GM23338 (cell line): ENCODE data around the gene LRBA. TPM values are rescaled to one million over a fixed set of nuclear protein-coding genes. Genes with fewer than 3 reads are reported as not detected.

ENCODE experiments used
- ATAC-seq: fragments of 200-7000 bp; cut with Tn5 transposase; 3 replicates; pipeline ENCODE4 v1.9.1; 2020
- DNase-seq: peaks from one replicate; pipeline ENCODE4 v3.0.0-alpha.2; 2015; ENCODE audit warnings: low spot score
- H2AFZ ChIP-seq: fragments of 200-600 bp; sonication (generic); 2 replicates; pipeline ENCODE4 v1.8.0; 2016; ENCODE audit warnings: antibody characterized with exemption, mild to moderate bottlenecking, moderate library complexity
- H3F3A ChIP-seq: fragments of 200-600 bp; sonication (generic); replicated peaks from 2 replicates; pipeline ENCODE4 v1.8.0; 2017; ENCODE audit warnings: antibody characterized with exemption, mixed run types, low read depth
- H3K27ac ChIP-seq: fragments of 200-600 bp; sonication (generic); 2 replicates; pipeline ENCODE4 v1.6.1; 2016; ENCODE audit warnings: low read depth
- H3K27me3 ChIP-seq: fragments of 200-600 bp; sonication (generic); 2 replicates; pipeline ENCODE4 v1.8.0; 2016; ENCODE audit warnings: mild to moderate bottlenecking, mixed run types, moderate library complexity; ENCODE audit not compliant: insufficient read depth
- H3K36me3 ChIP-seq: fragments of 200-600 bp; sonication (generic); 2 replicates; pipeline ENCODE4 v1.8.0; 2016; ENCODE audit warnings: mild to moderate bottlenecking; ENCODE audit not compliant: insufficient read depth
- H3K4me1 ChIP-seq: fragments of 200-600 bp; sonication (generic); 2 replicates; pipeline ENCODE4 v1.8.0; 2016; ENCODE audit warnings: mild to moderate bottlenecking, moderate library complexity; ENCODE audit not compliant: insufficient read depth
- H3K4me2 ChIP-seq: fragments of 200-600 bp; sonication (generic); 2 replicates; pipeline ENCODE4 v1.7.1; 2017; ENCODE audit warnings: mixed run types
- H3K4me3 ChIP-seq: fragments of 200-600 bp; sonication (generic); 2 replicates; pipeline ENCODE4 v1.6.1; 2016; ENCODE audit warnings: mixed run types
- H3K79me2 ChIP-seq: fragments of 200-600 bp; sonication (generic); replicated peaks from 2 replicates; pipeline ENCODE4 v1.8.0; 2017; ENCODE audit warnings: mild to moderate bottlenecking; ENCODE audit not compliant: insufficient read depth
- H3K9me2 ChIP-seq: fragments of 200-600 bp; sonication (generic); 2 replicates; pipeline ENCODE4 v1.8.0; 2017; ENCODE audit not compliant: insufficient read depth
- H4K20me1 ChIP-seq: fragments of 200-600 bp; sonication (generic); replicated peaks from 2 replicates; pipeline ENCODE4 v1.8.0; 2017; ENCODE audit warnings: mild to moderate bottlenecking; ENCODE audit not compliant: insufficient read depth
- H3K27ac Mint-ChIP-seq: 2 replicates; pipeline ENCODE4 v1.8.0; 2020; ENCODE audit warnings: inconsistent platforms, mild to moderate bottlenecking, moderate library complexity, mixed read lengths
- H3K27me3 Mint-ChIP-seq: 3 replicates; pipeline ENCODE4 v1.8.0; 2022; ENCODE audit warnings: low read depth, mild to moderate bottlenecking, moderate library complexity, mixed read lengths, inconsistent platforms; ENCODE audit not compliant: insufficient read depth, poor library complexity
- H3K36me3 Mint-ChIP-seq: 3 replicates; pipeline ENCODE4 v1.8.0; 2021; ENCODE audit warnings: low read depth, mild to moderate bottlenecking, inconsistent platforms, moderate library complexity, mixed read lengths
- H3K4me1 Mint-ChIP-seq: 3 replicates; pipeline ENCODE4 v1.8.0; 2020; ENCODE audit warnings: mild to moderate bottlenecking, inconsistent platforms, mixed read lengths
- H3K4me3 Mint-ChIP-seq: 3 replicates; pipeline ENCODE4 v1.8.0; 2021; ENCODE audit warnings: moderate library complexity, mild to moderate bottlenecking, inconsistent platforms, mixed read lengths
- H3K9me3 Mint-ChIP-seq: 3 replicates; pipeline ENCODE4 v1.8.0; 2020; ENCODE audit warnings: moderate library complexity, mild to moderate bottlenecking, inconsistent platforms, mixed read lengths
- CREB1 ChIP-seq: fragments of 250-450 bp; sonication (Bioruptor Pico); IDR thresholded peaks from 2 replicates; pipeline ENCODE4 v1.5.0; 2020; ENCODE audit warnings: low read depth, mild to moderate bottlenecking, moderate library complexity
- CTCF ChIP-seq, 2 experiments: fragments of 200-600 bp in 1 of 2; sonication (generic) in 1 of 2; conservative IDR thresholded peaks; 2 replicates each; pipeline versions ENCODE4 v1.5.1 to v1.6.1; 2016 to 2017; ENCODE audit warnings: antibody characterized with exemption in 2 of 2, low read depth in 2 of 2, mild to moderate bottlenecking in 2 of 2, moderate library complexity in 1 of 2
- ETS1 ChIP-seq: IDR thresholded peaks from 2 replicates; pipeline ENCODE4 v1.6.1; 2016; ENCODE audit warnings: antibody characterized with exemption
- EZH2 ChIP-seq: fragments of 200-600 bp; sonication (generic); IDR thresholded peaks from one replicate; pipeline ENCODE4 v1.8.0; 2017; ENCODE audit warnings: antibody characterized with exemption, mild to moderate bottlenecking, low read depth; ENCODE audit not compliant: unreplicated experiment
- EZH2phosphoT487 ChIP-seq: fragments of 200-600 bp; sonication (generic); IDR thresholded peaks from one replicate; pipeline ENCODE4 v1.8.1; 2018; ENCODE audit warnings: antibody characterized with exemption; ENCODE audit not compliant: unreplicated experiment
- JUNB ChIP-seq: IDR thresholded peaks from one replicate; pipeline ENCODE4 v1.6.1; 2016; ENCODE audit warnings: antibody characterized with exemption; ENCODE audit not compliant: unreplicated experiment
- NANOG ChIP-seq: IDR thresholded peaks from 2 replicates; pipeline ENCODE4 v1.6.1; 2016; ENCODE audit warnings: antibody characterized with exemption, borderline replicate concordance
- POLR2AphosphoS5 ChIP-seq: IDR thresholded peaks from 2 replicates; pipeline ENCODE4 v1.6.1; 2016; ENCODE audit warnings: antibody characterized with exemption, low read depth
- REST ChIP-seq: IDR thresholded peaks from one replicate; pipeline ENCODE4 v1.6.1; 2018; ENCODE audit warnings: antibody characterized with exemption; ENCODE audit not compliant: unreplicated experiment
- STAT1 ChIP-seq: IDR thresholded peaks from one replicate; pipeline ENCODE4 v1.6.1; 2016; ENCODE audit warnings: antibody characterized with exemption; ENCODE audit not compliant: unreplicated experiment
- ZNF114 ChIP-seq: fragments of 250-450 bp; sonication (Bioruptor Pico); IDR thresholded peaks from 2 replicates; pipeline ENCODE4 v1.5.0; 2020; ENCODE audit warnings: mild to moderate bottlenecking, moderate library complexity
- ZNF331 ChIP-seq: fragments of 250-450 bp; sonication (Bioruptor Pico); IDR thresholded peaks from 2 replicates; pipeline ENCODE4 v1.5.0; 2020; ENCODE audit warnings: low read depth, mild to moderate bottlenecking, moderate library complexity
- ZNF462 ChIP-seq: fragments of 250-450 bp; sonication (Bioruptor Pico); IDR thresholded peaks from 2 replicates; pipeline ENCODE4 v1.5.0; 2020; ENCODE audit warnings: mild to moderate bottlenecking, moderate library complexity
- polyA plus RNA-seq: library from polyadenylated mRNA; unstranded; fragments of >200 nt; fragmentation: Nextera tagmentation; extraction: Ambion mirVana; gene quantifications from 2 replicates; pipeline ENCODE4 v1.2.1, GENCODE V29; 2016
- total RNA-seq: library from RNA; depleted of rRNA; stranded (reverse); fragments of >200 nt; shearing (Covaris generic); gene quantifications from 2 replicates; pipeline ENCODE4 v1.2.3, GENCODE V29; 2014

LRBA gene
- total and polyA plus RNA-seq, 2 experiments from 2014 or later: 23.3 to 126 TPM

- no peak overlapping the region for H3K4me3 Mint-ChIP-seq
- H3F3A ChIP-seq: no peaks in the 10 kb centered on the region
- H3K4me3 ChIP-seq: no peak overlapping the region
- ATAC-seq (no peak), DNase-seq (no peak)
- no peak overlapping the region for H3K27ac ChIP-seq
- no peaks in the 10 kb centered on the region for H3K79me2 ChIP-seq
- no peak overlapping the region for H2AFZ ChIP-seq
- no peaks in the 10 kb centered on the region for H3K9me2 ChIP-seq
- no peaks in the 10 kb centered on the region for H3K27me3 ChIP-seq
- H3K9me3 Mint-ChIP-seq: no peaks in the 10 kb centered on the region
- H3K4me1 Mint-ChIP-seq: peaks cover 9% of the 10 kb centered on the region; the same call in 2 of the 3 replicates
- peak overlapping the region; percentile 29 for H3K27ac Mint-ChIP-seq
- no peak for TF ChIP-seq NANOG
- no peak for TF ChIP-seq ZNF462
- TF ChIP-seq CTCF (conservative IDR thresholded peaks at IDR 0.05; ENCODE audit: low read depth in 2 of 2): no peak
- TF ChIP-seq ZNF331: no peak
- no peak for TF ChIP-seq ETS1
- TF ChIP-seq ZNF114 (CRISPR knock-in tag): no peak
- no peak for TF ChIP-seq CREB1 (CRISPR knock-in tag)
- no peak for TF ChIP-seq POLR2AphosphoS5
- no peak for TF ChIP-seq EZH2
- TF ChIP-seq JUNB: no peak
- TF ChIP-seq STAT1: no peak
- TF ChIP-seq REST: no peak
- TF ChIP-seq EZH2phosphoT487: no peak
- H3K36me3 Mint-ChIP-seq: no peaks in the 10 kb centered on the region
- H4K20me1 ChIP-seq: no peaks in the 10 kb centered on the region
- H3K4me1 ChIP-seq: no peaks in the 10 kb centered on the region
- no peaks in the 10 kb centered on the region for H3K36me3 ChIP-seq
- H3K4me2 ChIP-seq: no peak overlapping the region
- H3K27me3 Mint-ChIP-seq: no peaks in the 10 kb centered on the region
Measured at GRCh38 chr4:150769845-150770244, 245.2 kb downstream of the LRBA start.
